ENCODE data around the gene CAMK1D. TPM values are rescaled to one million over a fixed set of nuclear protein-coding genes. Genes with fewer than 3 reads are reported as not detected.
"Not testable (repeated sequence)": the region's sequence is repeated elsewhere in the genome, so short reads cannot be mapped to it uniquely, and the experiment has no call there.

CAMK1D gene
- total RNA-seq, 1 donor from 2014 or later = 3.1 TPM

- no peak for DNase-seq (ENCODE audit: low spot score)
Observed at GRCh38 chr10:12697764-12698163, 348.4 kb downstream of the CAMK1D start.

- DNase-seq (ENCODE audit: low spot score) = no peak
Observed at GRCh38 chr10:12699258-12699700, 349.9 kb downstream of the CAMK1D start.

GRCh38 chr10:12699781-12700556 lies 350.6 kb downstream of the CAMK1D start:
- DNase-seq (ENCODE audit: low spot score) = no peak

GRCh38 chr10:12700557-12700874 lies 351.2 kb downstream of the CAMK1D start:
- DNase-seq (ENCODE audit: low spot score) = no peak

DNA sequence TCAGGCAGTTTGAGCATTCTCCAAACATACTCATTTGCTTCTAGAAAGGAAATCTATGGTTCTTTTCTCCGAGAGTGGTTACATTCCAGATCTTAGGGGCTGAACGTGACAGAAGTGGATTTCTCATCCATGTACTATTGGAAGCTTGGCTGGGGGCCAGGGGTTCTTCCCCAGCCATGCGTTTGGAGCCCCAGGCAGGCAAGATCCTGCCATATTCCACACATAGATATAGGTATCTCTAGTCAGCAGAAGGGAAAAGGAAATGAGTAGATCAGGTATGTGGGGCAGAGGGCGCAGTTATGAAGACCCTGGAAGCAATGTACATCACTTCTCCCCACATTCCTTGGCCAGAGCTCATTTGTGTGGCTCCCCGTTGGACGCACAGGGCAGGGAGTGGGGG lies 352.3 kb downstream of the CAMK1D start:
- no peak for DNase-seq (ENCODE audit: low spot score)

- DNase-seq (ENCODE audit: low spot score) = no peak
Observed at GRCh38 chr10:12702215-12702770, 352.9 kb downstream of the CAMK1D start.

- no peak for DNase-seq (ENCODE audit: low spot score)
Observed at GRCh38 chr10:12703126-12703525, 353.8 kb downstream of the CAMK1D start.

DNA sequence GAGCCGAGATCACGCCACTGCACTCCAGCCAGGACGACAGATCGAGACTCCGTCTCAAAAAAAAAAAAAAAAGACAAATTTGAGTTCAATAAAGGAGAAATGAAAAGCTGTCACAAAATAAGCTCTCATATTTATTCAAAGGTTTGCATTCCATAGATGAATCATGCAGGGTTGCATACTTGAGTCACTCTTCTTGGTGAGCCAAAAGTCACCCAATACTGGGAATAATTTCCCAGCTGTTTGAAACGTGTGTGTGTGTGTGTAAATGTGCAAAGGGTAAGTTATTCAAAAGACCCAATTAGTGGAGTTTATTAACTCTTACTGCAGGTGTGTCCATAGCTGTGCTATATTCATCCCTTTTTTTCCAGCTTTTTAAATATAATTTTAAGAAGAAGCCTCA lies 354.5 kb downstream of the CAMK1D start:
- no peak for DNase-seq (ENCODE audit: low spot score)

DNA sequence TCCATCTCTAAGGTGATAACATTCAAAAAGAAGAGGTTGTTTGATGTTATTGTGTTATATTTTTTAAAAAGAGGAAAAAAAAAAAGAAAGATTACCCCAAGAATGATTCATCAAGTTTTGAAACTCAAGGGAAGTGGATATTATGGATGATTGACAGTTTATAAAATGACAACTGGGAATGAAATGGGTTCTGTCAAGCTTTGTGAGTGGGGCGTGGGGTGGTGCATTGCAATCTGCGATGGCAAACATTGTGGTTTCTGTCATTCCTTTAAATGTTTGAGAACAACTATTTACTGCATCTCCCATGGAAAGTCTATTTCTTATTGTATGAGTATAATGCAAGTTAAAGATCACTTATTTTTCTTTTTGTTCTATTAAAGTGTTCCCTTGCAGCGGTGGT lies 355.1 kb downstream of the CAMK1D start:
- DNase-seq (ENCODE audit: low spot score) = no peak

GRCh38 chr10:12705943-12706342 lies 356.6 kb downstream of the CAMK1D start:
- no peak for DNase-seq (ENCODE audit: low spot score)

GRCh38 chr10:12707461-12708185 lies 358.3 kb downstream of the CAMK1D start:
- peak; percentile 89 for DNase-seq (ENCODE audit: low spot score)

- no peak for DNase-seq (ENCODE audit: low spot score)
Observed at GRCh38 chr10:12709000-12709401, 359.7 kb downstream of the CAMK1D start.

- peak; percentile 48 for DNase-seq (ENCODE audit: low spot score)
Observed at GRCh38 chr10:12709521-12709963, 360.2 kb downstream of the CAMK1D start.

- DNase-seq (ENCODE audit: low spot score) = no peak
Observed at GRCh38 chr10:12710157-12710556, 360.8 kb downstream of the CAMK1D start.

GRCh38 chr10:12710594-12711349 lies 361.4 kb downstream of the CAMK1D start:
- DNase-seq (ENCODE audit: low spot score) = peak; percentile 85

GRCh38 chr10:12711350-12711708 lies 362.0 kb downstream of the CAMK1D start:
- no peak for DNase-seq (ENCODE audit: low spot score)

DNA sequence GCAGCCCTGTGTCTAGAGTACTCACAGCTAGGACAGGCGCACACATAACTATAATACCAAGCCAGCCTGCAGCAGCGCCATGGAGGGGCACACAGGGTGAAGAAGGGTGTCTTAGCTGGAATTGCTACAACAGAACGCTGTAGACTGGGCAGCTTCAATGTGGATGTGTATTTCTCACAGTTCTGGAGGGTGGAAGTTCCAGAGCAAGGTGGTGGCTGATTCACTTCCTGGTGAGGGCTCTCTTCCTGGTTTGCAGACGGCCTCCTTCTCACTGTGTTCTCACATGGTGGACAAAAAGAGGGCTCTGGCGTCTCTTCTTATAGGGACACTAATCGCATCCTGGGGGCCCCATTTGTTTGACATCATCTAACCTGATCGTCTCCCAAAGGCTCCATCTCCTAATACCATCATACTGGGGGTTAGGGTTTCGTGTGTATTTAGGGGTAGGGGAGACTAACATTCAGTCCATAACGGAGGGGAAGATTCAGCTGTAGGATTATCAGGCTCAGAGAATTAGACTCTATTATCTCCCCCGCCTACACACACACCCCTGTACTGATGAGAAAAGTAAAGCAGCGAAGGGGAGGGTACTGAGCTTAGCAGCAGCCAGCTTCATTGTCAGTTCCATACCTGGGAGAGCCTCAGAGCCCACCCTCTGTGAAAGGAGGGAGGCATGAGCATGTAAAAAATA lies 363.1 kb downstream of the CAMK1D start:
- DNase-seq (ENCODE audit: low spot score) = no peak

GRCh38 chr10:12712984-12713316 lies 363.6 kb downstream of the CAMK1D start:
- not testable (repeated sequence) for DNase-seq (ENCODE audit: low spot score)

DNA sequence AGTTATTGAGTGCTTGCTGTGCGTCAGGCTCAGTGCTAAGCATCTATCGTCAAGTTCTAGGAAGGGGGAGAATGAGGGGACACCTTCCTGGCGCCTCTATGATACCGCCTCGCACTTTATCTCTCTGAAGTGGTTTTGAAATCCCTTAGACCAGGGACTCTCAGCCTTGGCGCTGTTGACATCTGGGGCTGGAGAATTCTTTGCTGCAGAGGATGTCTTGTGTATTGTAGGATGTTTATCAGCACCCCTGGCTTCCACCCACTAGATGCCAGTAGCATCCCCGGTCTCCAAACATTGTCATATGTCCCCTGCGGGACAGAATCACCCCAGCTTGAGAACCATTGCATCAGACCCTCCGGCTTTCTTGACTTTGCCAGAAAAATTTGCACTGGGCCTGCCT lies 366.7 kb downstream of the CAMK1D start:
- DNase-seq (ENCODE audit: low spot score) = no peak

DNA sequence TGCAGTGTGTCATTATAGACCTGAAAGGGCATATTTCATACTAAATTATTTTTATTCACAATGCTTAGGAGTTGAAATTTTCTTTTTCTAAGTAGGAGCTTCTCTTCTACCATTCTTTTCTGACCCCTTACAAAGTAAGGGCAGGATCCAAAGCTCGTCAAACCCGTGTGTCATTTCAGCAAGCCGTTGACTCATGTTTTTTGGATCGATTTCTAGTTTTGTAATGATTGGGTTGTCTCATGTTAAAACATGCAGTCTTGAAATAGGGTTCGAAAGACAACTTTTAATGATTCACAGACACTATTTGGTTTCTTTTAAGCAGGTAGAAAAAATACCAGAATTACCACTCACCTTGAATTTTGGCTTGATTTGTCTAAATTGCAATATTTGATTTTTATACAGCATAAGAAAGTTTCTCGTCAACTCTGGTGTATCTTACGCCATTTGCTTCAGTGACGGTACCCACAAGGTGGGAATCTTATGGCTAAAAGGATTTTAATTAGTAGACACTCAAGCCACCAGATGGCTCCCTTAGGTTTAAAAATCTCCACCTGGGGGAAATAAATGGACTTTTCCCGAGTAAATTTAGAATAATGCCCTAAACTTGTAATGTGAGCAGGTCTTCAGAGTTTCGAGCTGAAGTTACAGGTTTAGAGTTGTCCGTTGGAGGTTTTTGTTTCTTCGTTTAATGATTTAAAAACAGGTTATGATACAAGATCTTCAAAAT lies 368.8 kb downstream of the CAMK1D start:
- no peak for DNase-seq (ENCODE audit: low spot score)

DNA sequence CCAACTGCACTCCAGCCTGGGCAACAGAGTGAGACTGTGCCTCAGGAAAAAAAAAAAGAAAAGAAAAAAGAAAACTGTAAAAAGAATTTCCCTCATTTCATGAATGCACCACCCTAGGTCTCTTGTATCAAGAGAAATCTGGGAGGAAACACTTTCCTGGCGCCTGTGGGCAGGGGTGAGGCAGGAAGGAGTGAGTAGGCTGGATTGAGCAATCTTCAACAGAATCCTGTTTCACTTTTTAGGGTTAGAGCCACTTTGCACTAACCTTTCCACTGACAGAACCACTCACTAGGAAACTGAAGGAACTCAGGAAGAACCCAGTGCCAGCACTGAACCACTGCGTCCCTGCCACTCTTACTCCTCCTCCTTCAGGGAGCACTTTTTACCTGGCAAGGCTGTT lies 370.0 kb downstream of the CAMK1D start:
- DNase-seq (ENCODE audit: low spot score) = no peak
